Measurements from ENCODE around the gene JCAD.
"Not testable (repeated sequence)": the region's sequence is repeated elsewhere in the genome, so short reads cannot be mapped to it uniquely, and the experiment has no call there.

JCAD gene

GRCh38 chr10:30032125-30032524, 27.3 kb downstream of the JCAD start:
- no peak for TF ChIP-seq ZNF274 (IDR thresholded peaks at IDR 0.05; ENCODE audit: low read depth, low read length)
- H3K4me3 ChIP-seq (ENCODE audit: low read length), result no peak overlapping the region

GRCh38 chr10:30029872-30030256, 29.5 kb downstream of the JCAD start:
- TF ChIP-seq ZNF274 (IDR thresholded peaks at IDR 0.05; ENCODE audit: low read depth, low read length), result no peak
- H3K4me3 ChIP-seq (ENCODE audit: low read length), result no peak overlapping the region

GRCh38 chr10:30029164-30029871, 30.1 kb downstream of the JCAD start:
- no peak overlapping the region for H3K4me3 ChIP-seq (ENCODE audit: low read length)
- TF ChIP-seq ZNF274 (IDR thresholded peaks at IDR 0.05; ENCODE audit: low read depth, low read length), result no peak

GRCh38 chr10:30028738-30029030, 30.7 kb downstream of the JCAD start:
- TF ChIP-seq ZNF274 (IDR thresholded peaks at IDR 0.05; ENCODE audit: low read depth, low read length), result no peak
- H3K4me3 ChIP-seq (ENCODE audit: low read length), result no peak overlapping the region

- no peak for TF ChIP-seq ZNF274 (IDR thresholded peaks at IDR 0.05; ENCODE audit: low read depth, low read length)
- no peak overlapping the region; the same call in 1 of the 2 replicates for H3K4me3 ChIP-seq (ENCODE audit: low read length)
Observed at GRCh38 chr10:30028006-30028737, 31.2 kb downstream of the JCAD start.

GRCh38 chr10:30027057-30028005, 32.1 kb downstream of the JCAD start:
- no peak for TF ChIP-seq ZNF274 (IDR thresholded peaks at IDR 0.05; ENCODE audit: low read depth, low read length)
- H3K4me3 ChIP-seq (ENCODE audit: low read length), result peak overlapping the region; percentile 15; the same call in 1 of the 2 replicates

GRCh38 chr10:30026578-30026977, 32.8 kb downstream of the JCAD start:
- TF ChIP-seq ZNF274 (IDR thresholded peaks at IDR 0.05; ENCODE audit: low read depth, low read length), result no peak
- no peak overlapping the region; the same call in 1 of the 2 replicates for H3K4me3 ChIP-seq (ENCODE audit: low read length)

- no peak overlapping the region for H3K4me3 ChIP-seq (ENCODE audit: low read length)
- TF ChIP-seq ZNF274 (IDR thresholded peaks at IDR 0.05; ENCODE audit: low read depth, low read length), result no peak
Observed at GRCh38 chr10:30026080-30026479, 33.3 kb downstream of the JCAD start.

- H3K4me3 ChIP-seq (ENCODE audit: low read length), result not testable (repeated sequence)
Observed at GRCh38 chr10:30025428-30025827, 34.0 kb downstream of the JCAD start.

- H3K4me3 ChIP-seq (ENCODE audit: low read length), result no peak overlapping the region
- no peak for TF ChIP-seq ZNF274 (IDR thresholded peaks at IDR 0.05; ENCODE audit: low read depth, low read length)
Observed at GRCh38 chr10:30022590-30022989, 36.8 kb downstream of the JCAD start.

GRCh38 chr10:30019468-30019867, 39.9 kb downstream of the JCAD start:
- H3K4me3 ChIP-seq (ENCODE audit: low read length), result no peak overlapping the region
- TF ChIP-seq ZNF274 (IDR thresholded peaks at IDR 0.05; ENCODE audit: low read depth, low read length), result no peak

GRCh38 chr10:30018496-30018895, 40.9 kb downstream of the JCAD start:
- no peak for TF ChIP-seq ZNF274 (IDR thresholded peaks at IDR 0.05; ENCODE audit: low read depth, low read length)
- H3K4me3 ChIP-seq (ENCODE audit: low read length), result no peak overlapping the region

- no peak overlapping the region for H3K4me3 ChIP-seq (ENCODE audit: low read length)
- no peak for TF ChIP-seq ZNF274 (IDR thresholded peaks at IDR 0.05; ENCODE audit: low read depth, low read length)
Observed at GRCh38 chr10:30017966-30018365, 41.4 kb downstream of the JCAD start.

- TF ChIP-seq ZNF274 (IDR thresholded peaks at IDR 0.05; ENCODE audit: low read depth, low read length), result no peak
- no peak overlapping the region for H3K4me3 ChIP-seq (ENCODE audit: low read length)
Observed at GRCh38 chr10:30017556-30017955, 41.8 kb downstream of the JCAD start.

Data from GM08714 (cell line).